ENCODE results near the gene LRPPRC. TPM values are rescaled to one million over a fixed set of nuclear protein-coding genes. Genes with fewer than 3 reads are reported as not detected.
A peak's percentile ranks its signal among the peaks of the same experiment; 100 is the strongest.

The LRPPRC gene
- total RNA-seq, 3 donors from 2014 or later = 92.7 to 107 (median 101) TPM

GRCh38 chr2:43898134-43898837 is 97.5 kb downstream of the LRPPRC start:
- DNase-seq (peak in 2 of 3 donors; percentile 61 to 74), ATAC-seq (peak; percentile 88)
- no peak for TF ChIP-seq CTCF (IDR thresholded peaks at IDR 0.05)
- Histone ChIP-seq H3K4me1 (ENCODE audit: low read depth) (no peaks in the 10 kb centered on the region), H3K36me3 (ENCODE audit: low read depth) (no peaks in the 10 kb centered on the region), H3K4me3 (no peak overlapping the region), H3K9me3 (no peaks in the 10 kb centered on the region)
- intact Hi-C loops (cut with DNase I, micrococcal nuclease) = no loop called here

GRCh38 chr2:43897492-43897891 is 98.3 kb downstream of the LRPPRC start:
- TF ChIP-seq CTCF (IDR thresholded peaks at IDR 0.05) = no peak
- no peak for DNase-seq
- Histone ChIP-seq H3K36me3 (ENCODE audit: low read depth) (no peaks in the 10 kb centered on the region), H3K4me1 (ENCODE audit: low read depth) (no peaks in the 10 kb centered on the region), H3K4me3 (no peak overlapping the region), H3K9me3 (no peaks in the 10 kb centered on the region)
- ATAC-seq = no peak
- intact Hi-C loops (cut with DNase I, micrococcal nuclease) = no loop called here

- ATAC-seq = no peak
- H3K36me3 ChIP-seq (ENCODE audit: low read depth) = no peaks in the 10 kb centered on the region
- no peaks in the 10 kb centered on the region for H3K9me3 ChIP-seq
- H3K4me3 ChIP-seq = no peak overlapping the region
- no peaks in the 10 kb centered on the region for H3K4me1 ChIP-seq (ENCODE audit: low read depth)
- DNase-seq = no peak
- no peak for TF ChIP-seq CTCF (IDR thresholded peaks at IDR 0.05)
- intact Hi-C loops (cut with DNase I, micrococcal nuclease) = no loop called here
Measured at GRCh38 chr2:43896906-43897305, 98.9 kb downstream of the LRPPRC start.

DNA sequence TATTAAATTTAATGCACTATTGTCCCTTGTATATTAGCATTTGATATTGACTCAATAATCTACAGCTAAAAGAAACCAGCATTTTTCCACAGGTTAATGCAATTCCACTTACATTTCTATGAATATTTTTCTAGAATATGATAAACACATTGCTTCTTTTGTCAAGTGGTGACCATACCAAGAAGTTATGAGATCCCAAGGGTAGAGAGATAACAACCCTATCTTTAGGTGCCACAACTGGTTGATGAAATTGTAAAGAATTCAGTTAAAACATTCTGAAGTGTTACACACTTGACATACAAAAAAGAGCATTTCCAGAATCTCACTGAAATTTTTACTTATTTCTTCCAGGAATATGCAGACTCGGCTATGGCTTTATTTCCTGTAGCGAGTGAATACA is 101.0 kb downstream of the LRPPRC start:
- ATAC-seq (no peak), DNase-seq (no peak)
- intact Hi-C loops (cut with DNase I, micrococcal nuclease) = no loop called here
- no peaks in the 10 kb centered on the region for H3K9me3 ChIP-seq
- H3K4me3 ChIP-seq = no peak overlapping the region
- no peaks in the 10 kb centered on the region for H3K36me3 ChIP-seq (ENCODE audit: low read depth)
- H3K4me1 ChIP-seq (ENCODE audit: low read depth) = no peaks in the 10 kb centered on the region
- no peak for TF ChIP-seq CTCF (IDR thresholded peaks at IDR 0.05)

DNA sequence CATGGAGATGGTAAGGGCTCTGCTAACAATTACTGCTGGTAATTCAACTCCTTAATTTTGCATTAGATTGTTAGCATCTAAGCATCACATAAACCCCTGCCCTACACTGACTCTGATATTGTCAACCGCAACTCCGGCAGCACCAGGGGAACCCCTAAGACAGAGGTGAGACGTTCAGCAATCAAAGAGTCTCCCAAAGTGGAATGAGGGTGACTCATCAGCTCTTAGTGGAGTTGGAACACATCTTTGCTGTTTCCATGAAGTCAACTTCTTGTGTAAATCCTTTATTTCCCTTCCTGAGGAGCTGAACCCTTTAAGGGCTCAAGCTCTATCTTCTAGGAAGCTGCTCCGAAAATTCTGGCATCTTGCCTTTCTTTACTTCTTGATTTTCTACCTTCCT is 104.9 kb downstream of the LRPPRC start:
- Histone ChIP-seq H3K9me3 (no peaks in the 10 kb centered on the region), H3K4me1 (ENCODE audit: low read depth) (no peaks in the 10 kb centered on the region), H3K4me3 (no peak overlapping the region), H3K36me3 (ENCODE audit: low read depth) (no peaks in the 10 kb centered on the region)
- DNase-seq (no peak), ATAC-seq (peak; percentile 26)
- no peak for TF ChIP-seq CTCF (IDR thresholded peaks at IDR 0.05)
- intact Hi-C loops (cut with DNase I, micrococcal nuclease) = no loop called here

DNA sequence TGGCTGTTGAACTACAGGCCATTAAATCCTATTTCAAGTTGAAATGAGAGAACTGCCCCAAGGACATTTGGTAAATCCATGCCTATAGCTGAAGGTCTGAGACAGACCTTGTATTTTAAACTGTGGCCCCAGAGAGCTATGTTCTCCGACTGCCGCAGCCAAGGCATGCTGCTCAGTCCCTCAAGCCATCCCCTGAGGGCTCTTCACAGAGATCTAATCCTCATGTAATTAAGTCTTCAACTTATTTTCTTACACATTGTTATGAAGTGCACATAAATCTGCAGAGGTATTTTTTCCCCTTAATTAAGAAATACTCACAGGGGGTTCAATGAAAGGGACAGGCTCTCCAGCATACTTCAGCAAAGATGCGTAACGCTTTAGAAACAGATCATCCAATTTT is 106.4 kb downstream of the LRPPRC start:
- no peak for DNase-seq
- no peak for TF ChIP-seq CTCF (IDR thresholded peaks at IDR 0.05)
- intact Hi-C loops (cut with DNase I, micrococcal nuclease) = no loop called here
- H3K4me3 ChIP-seq = no peak overlapping the region
- no peak for ATAC-seq
- no peaks in the 10 kb centered on the region for H3K36me3 ChIP-seq (ENCODE audit: low read depth)
- no peaks in the 10 kb centered on the region for H3K4me1 ChIP-seq (ENCODE audit: low read depth)
- H3K9me3 ChIP-seq = no peaks in the 10 kb centered on the region

Data from mucosa of descending colon (tissue), 3 donors.